Measurements from ENCODE around the gene TMEM147.

DNA sequence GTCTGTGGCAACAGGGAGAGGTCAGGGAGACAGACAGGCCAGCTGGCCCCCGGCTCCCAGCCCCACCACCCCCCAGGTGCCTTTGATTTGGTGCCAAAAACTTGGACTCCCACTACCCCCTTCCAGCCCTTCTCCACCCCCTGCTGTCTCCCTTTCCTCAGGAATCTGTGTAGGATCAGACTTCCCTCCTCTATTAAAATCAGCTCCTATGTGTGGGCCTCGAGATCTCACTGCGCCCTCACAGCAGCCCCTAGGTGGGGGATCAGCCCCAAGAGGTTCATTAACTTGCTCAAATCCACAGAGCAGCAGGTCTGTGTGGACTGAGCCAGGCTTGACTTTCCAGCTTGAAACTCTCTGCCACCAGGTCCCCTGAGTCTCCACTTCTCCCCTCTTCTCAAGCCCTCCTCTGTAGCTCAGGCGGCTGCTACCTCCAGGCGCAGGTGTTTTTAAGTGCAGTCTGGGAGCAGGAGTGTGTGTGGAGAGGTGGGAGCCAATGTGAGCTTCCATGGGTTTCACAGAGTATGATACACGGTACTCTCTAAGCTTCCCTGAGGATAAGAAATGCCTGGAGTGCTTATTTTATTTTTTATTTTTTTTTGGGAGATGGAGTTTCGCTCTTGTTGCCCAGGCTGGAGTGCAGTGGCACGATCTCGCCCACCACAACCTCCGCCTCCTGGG lies 10.5 kb upstream of the TMEM147 start:
- TF ChIP-seq POLR2A (IDR thresholded peaks at IDR 0.05; ENCODE audit: low read length) (no peak), GATA1 (IDR thresholded peaks at IDR 0.05; ENCODE audit: low read depth, low read length) (no peak)
